Fibroblast of the aortic adventitia (primary cell): Measurements from ENCODE around the gene NKIRAS1. TPM values are rescaled to one million over a fixed set of nuclear protein-coding genes. Genes with fewer than 3 reads are reported as not detected.
A peak's percentile ranks its signal among the peaks of the same experiment; 100 is the strongest.
"Not testable (repeated sequence)": the region's sequence is repeated elsewhere in the genome, so short reads cannot be mapped to it uniquely, and the experiment has no call there.

Experiments
- DNase-seq: peaks from one replicate; pipeline ENCODE4 v3.0.0-alpha.2; 2010; ENCODE audit warnings: low read depth
- H3K4me3 ChIP-seq: 2 replicates; pipeline ENCODE4 v1.5.1; 2011; ENCODE audit warnings: low read depth, mild to moderate bottlenecking, control low read depth, low read length, moderate library complexity
- total RNA-seq: library from RNA; depleted of rRNA; stranded (reverse); fragments of >200 nt; gene quantifications from 2 replicates; pipeline ENCODE4 v1.2.3, GENCODE V29; 2012; ENCODE audit warnings: low replicate concordance
- TF ChIP-seq, protein P1 (sequence below): IDR thresholded peaks from 2 replicates; pipeline ENCODE4 v1.5.1; 2011; ENCODE audit warnings: mild to moderate bottlenecking, low read length, control low read depth, inconsistent platforms; ENCODE audit not compliant: insufficient read depth

NKIRAS1 gene
- total RNA-seq, 1 donor = 20.9 TPM

DNA sequence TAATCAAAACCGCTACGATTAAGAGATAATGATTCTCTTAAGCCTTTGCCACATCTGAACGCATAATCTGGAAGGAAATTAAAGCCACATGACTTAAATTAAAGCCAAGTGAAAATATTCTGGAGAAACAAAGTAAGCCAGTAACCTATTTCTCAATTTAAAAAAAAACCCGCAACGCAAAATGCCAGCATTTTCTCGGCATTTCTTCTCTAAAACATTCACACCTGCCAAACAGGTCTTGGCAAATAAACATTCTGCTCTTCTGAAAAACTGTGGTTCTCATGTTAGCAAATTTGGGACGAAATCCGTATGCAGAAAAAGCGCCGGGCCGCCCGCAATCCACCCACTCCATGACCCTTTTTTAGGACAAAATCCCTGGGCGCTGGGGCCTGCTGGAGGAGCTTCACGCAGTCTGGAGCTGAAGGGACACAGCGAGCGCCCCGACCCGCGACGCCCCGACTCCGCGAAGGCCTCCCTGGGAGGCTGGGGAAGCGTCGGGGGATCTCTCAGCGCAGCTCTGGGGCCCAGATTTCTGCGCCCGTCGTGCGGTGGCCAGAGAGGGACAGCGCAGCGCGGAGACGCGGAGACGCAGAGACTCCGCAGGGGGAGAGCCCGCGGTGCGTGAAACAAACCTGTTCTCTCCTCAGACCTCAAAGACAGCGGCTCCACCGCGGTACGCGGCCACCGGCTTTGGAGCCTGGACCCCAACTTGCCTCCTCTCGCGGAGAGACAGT lies 471 bp downstream of the NKIRAS1 start:
- DNase-seq = peak; percentile 33
- H3K4me3 ChIP-seq = peak overlapping the region; percentile 91
- TF ChIP-seq, protein P1, sequence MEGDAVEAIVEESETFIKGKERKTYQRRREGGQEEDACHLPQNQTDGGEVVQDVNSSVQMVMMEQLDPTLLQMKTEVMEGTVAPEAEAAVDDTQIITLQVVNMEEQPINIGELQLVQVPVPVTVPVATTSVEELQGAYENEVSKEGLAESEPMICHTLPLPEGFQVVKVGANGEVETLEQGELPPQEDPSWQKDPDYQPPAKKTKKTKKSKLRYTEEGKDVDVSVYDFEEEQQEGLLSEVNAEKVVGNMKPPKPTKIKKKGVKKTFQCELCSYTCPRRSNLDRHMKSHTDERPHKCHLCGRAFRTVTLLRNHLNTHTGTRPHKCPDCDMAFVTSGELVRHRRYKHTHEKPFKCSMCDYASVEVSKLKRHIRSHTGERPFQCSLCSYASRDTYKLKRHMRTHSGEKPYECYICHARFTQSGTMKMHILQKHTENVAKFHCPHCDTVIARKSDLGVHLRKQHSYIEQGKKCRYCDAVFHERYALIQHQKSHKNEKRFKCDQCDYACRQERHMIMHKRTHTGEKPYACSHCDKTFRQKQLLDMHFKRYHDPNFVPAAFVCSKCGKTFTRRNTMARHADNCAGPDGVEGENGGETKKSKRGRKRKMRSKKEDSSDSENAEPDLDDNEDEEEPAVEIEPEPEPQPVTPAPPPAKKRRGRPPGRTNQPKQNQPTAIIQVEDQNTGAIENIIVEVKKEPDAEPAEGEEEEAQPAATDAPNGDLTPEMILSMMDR = no peak

DNA sequence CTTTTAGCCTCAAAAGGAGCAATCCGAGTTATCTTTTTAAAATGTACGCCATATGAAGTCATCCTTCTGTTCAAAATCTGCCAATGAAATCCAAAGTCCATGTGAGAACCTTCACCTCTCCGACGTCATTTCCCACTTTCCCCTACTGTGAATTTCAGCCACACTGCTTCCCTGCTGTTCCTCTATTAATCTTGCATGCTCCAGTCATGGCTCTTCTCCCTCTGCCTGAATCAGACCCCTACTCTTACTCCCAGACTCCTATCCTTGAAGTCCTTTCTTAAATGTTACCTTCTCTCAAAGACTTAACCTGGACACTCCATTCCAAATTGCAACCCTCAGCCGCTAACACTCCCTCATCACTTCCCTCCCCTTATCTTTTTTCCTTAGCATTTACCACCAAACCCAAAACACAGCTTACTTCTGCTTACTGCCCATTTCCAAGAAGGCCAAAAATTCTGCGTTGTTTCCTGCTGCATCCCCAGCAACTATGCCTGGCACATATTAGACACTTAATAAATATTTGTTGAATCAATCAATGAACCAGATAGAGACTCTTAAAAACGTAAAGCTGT lies 1.2 kb downstream of the NKIRAS1 start:
- peak overlapping the region; percentile 91 for H3K4me3 ChIP-seq
- peak; percentile 46 for DNase-seq
- TF ChIP-seq, protein P1 = no peak

DNA sequence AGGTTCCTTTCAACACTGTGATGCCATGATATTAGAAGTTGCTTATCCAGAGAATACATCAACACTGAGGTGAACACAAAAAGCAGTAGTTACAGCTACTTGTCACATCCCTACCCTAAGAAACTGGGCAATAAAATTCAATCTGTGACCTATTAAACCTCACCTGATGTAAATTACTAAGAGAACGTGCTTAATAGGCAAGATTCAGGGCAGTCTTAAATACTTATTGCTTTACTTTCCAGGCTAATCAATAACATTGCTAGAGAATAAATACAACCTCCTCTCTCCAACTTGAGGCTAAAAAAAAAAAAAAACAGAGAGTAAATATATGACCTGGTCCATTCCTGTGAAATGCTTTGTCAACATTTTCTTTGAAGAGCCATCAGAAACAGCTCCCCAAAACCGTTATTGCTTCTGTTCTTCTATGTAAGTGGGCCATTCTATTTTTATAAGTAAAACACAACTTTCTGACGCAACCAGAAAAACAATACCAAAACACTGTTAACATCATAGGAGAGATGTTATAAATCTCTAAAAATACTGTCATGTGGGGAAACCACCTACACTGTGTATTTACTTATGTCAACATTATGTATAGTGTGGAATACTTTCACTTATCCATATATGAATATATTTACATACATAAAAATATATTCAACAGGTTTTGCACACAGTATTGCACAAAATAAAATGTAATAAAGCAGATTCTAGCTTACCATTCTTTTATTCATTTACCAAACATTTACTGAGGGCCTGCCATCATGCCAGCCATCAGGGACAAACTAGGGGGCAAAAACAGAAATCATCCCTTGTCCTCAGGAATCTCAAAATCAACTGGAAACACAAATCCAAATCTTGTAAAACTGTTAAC lies 2.7 kb downstream of the NKIRAS1 start:
- TF ChIP-seq, protein P1 = no peak
- DNase-seq = no peak
- H3K4me3 ChIP-seq = no peak overlapping the region

DNA sequence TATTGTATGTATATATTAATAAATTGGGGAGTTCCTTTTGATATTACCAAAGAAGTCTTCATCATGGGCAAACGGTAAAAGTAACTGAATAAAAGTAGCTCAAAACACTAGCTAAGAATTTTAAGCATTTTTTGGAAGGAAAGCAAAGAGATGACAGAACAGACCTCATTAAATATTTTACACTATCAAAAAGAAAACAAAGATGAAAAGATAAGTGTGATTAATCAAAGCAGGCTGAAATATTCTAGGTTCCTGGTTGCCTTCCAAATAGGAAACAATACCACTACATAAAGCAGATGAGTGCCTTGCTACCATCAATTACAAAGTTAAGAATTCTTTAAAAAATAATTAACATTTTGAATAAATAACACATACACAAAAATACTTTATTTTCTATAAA lies 3.6 kb downstream of the NKIRAS1 start:
- DNase-seq = peak; percentile 49

DNA sequence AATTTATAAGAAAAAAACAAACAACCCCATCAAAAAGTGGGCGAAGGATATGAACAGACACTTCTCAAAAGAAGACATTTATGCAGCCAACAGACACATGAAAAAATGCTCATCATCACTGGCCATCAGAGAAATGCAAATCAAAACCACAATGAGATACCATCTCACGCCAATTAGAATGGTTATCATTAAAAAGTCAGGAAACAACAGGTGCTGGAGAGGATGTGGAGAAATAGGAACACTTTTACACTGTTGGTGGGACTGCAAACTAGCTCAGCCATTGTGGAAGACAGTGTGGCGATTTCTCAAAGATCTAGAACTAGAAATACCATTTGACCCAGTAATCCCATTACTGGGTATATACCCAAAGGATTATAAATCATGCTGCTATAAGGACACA lies 4.5 kb downstream of the NKIRAS1 start:
- DNase-seq, H3K4me3 ChIP-seq: not testable (repeated sequence)

More for the DNA sequence above, 3.6 kb downstream of the NKIRAS1 start:
- no peak overlapping the region for H3K4me3 ChIP-seq
- TF ChIP-seq, protein P1 = no peak

DNA sequence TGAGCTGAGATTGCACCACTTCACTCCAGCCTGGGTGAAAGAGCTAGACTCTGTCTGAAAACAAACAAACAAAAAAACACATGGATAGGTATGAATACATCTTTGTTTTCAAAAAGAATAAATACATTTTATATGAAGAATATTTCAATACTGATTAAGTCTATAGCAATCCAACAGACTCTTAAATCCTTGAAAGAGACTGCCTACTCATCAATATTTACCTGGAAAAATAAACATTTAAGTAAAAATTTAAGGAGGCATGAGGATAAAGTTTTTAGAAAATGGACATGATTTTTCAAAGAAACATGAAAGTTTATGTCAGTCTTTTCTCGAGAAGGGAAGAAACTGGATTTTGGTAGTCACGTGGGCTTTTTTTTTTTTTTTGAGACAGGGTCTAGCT lies 5.4 kb downstream of the NKIRAS1 start:
- TF ChIP-seq, protein P1 = no peak

DNA sequence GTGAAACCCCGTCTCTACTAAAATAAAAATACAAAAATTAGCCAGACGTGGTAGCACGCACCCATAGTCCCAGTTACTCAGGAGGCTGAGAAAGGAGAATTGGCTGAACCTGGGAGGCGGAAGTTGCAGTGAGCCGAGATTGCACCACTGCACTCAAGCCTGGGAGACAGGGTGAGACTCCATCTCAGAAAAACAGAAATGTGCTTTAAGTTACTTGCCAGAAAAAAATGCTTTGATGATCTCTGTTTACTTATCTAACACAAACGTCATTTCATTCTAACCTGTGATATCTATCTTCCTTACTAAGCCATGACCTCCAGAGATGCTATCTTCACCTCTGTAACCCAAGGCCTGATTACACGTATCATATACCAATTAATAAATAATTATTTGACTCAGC lies 7.4 kb downstream of the NKIRAS1 start:
- DNase-seq = no peak
- no peak overlapping the region for H3K4me3 ChIP-seq
- TF ChIP-seq, protein P1 = no peak

More for the DNA sequence above, 5.4 kb downstream of the NKIRAS1 start:
- no peak for DNase-seq
- H3K4me3 ChIP-seq = no peak overlapping the region
